Thyroid gland (tissue), 4 donors: ENCODE results near the gene POLR3G. TPM values are rescaled to one million over a fixed set of nuclear protein-coding genes. Genes with fewer than 3 reads are reported as not detected.

Source experiments
- DNase-seq, 2 donors: peaks; one replicate each; pipeline ENCODE4 v3.0.0-alpha.2; 2019
- H3K27ac ChIP-seq, 3 donors: fragments of 200-600 bp; sonication (generic); 1 replicate in 2 of 3; 2 replicates in 1 of 3; pipeline ENCODE4 v1.5.1; 2016 to 2019; ENCODE audit warnings: mild to moderate bottlenecking in 1 of 3, moderate library complexity in 1 of 3
- H3K27me3 ChIP-seq: fragments of 200-600 bp; sonication (generic); one replicate; pipeline ENCODE4 v1.5.1; 2019
- H3K36me3 ChIP-seq, 2 donors: fragments of 200-600 bp; sonication (generic); one replicate each; pipeline ENCODE4 v1.5.1; 2016 to 2019
- H3K4me1 ChIP-seq, 2 donors: fragments of 200-600 bp; sonication (generic); one replicate each; pipeline ENCODE4 v1.5.1; 2017 to 2019
- H3K4me3 ChIP-seq, 3 donors: fragments of 200-600 bp; sonication (generic); replicated peaks in 1 of 3; 1 replicate in 2 of 3; 2 replicates in 1 of 3; pipeline ENCODE4 v1.5.1; 2016; ENCODE audit warnings: mild to moderate bottlenecking in 1 of 3
- H3K9me3 ChIP-seq: fragments of 200-600 bp; sonication (generic); one replicate; pipeline ENCODE4 v1.5.1; 2017
- CTCF ChIP-seq, 6 experiments: fragments of 200-600 bp in 3 of 6; fragments of 450-650 bp in 3 of 6; sonication (generic) in 3 of 6; IDR thresholded peaks; one replicate each; pipeline ENCODE4 v1.5.1; 2016 to 2019; ENCODE audit warnings: antibody characterized with exemption in 6 of 6, mild to moderate bottlenecking in 2 of 6, inconsistent platforms in 1 of 6, moderate library complexity in 1 of 6
- POLR2A ChIP-seq, 2 donors: fragments of 450-650 bp; IDR thresholded peaks; one replicate each; pipeline ENCODE4 v1.6.1; 2017; ENCODE audit warnings: antibody characterized with exemption in 2 of 2, mild to moderate bottlenecking in 2 of 2, moderate library complexity in 1 of 2
- WGBS, 2 donors: methylation state at CpG; one replicate each; pipeline ENCODE4 v1.1.5; 2017; 5-methylcytosine and 5-hydroxymethylcytosine counted together
- intact Hi-C: fragments of 100-400 bp; cut with DNase I; formaldehyde crosslinking; loops from one replicate; pipeline ENCODE4 v1.15.1; 2023
- total RNA-seq, 4 donors: library from RNA; depleted of rRNA; stranded (reverse); fragments of >200 nt; gene quantifications; one replicate each; pipeline ENCODE4 v1.2.3, GENCODE V29; 2016

Gene POLR3G, protein sequence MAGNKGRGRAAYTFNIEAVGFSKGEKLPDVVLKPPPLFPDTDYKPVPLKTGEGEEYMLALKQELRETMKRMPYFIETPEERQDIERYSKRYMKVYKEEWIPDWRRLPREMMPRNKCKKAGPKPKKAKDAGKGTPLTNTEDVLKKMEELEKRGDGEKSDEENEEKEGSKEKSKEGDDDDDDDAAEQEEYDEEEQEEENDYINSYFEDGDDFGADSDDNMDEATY
- total RNA-seq: 1 to 10 TPM; 1.0 to 4.0 (median 1.8) TPM

DNA sequence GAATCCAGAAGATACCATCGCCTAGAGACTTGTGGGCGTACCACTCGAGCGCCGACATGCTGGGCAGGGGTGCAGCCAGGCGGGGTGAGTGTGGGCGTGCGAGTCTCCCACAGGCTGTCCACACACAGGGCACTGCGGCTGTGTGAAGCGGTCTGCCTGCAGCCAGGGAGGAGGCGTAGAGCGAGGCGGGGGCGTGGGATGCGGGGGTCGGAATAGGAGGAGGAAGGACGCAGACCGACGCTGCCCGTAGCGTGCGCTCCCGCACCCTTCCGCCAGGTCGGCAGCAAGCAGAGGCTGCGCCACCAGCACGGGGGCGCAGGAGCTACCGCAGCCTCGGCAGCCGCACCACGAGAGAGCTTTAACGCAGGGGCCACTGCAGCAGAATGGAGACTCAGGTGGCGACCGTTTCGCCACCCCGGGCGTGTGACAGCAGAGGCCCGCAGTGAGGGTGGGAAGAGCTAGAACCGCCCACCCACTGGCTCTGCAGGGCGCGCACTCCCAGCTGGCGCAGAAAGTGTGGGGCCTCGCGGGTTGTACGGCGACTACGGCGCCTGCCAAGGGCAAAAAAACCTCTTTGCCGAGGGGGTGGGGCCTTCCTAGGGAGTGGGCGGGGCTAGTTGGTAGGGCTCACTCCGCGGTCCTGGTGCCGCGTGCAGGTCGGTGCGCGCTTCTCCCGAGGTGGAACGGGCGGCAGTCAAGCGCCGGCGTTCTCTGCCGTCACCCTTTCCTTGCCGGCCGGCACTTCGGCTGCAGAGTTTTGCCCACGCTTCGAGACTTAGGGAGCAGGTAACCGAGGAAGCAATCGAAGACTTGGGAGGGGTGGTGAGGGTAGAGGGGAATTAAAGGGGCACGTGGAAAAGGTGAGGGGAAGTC lies at the start of gene POLR3G, which contains the start of gene MBLAC2:
Gene POLR3G, plus strand, starts transcription at position 630 of the 873 bp plus-strand sequence. CDS start 10,704 bp downstream, outside the sequence.
Gene MBLAC2, minus strand, starts transcription at position 537 of the 873 bp plus-strand sequence. Its CDS starts 479 bp downstream, at position 58.
- Histone ChIP-seq H3K4me3 (peak within 1 kb of the TSS; percentile 62 to 95 (median 91)), H3K9me3 (no peaks in the 10 kb centered on the region), H3K36me3 (no peaks in the 10 kb centered on the region), H3K27ac (peak within 1 kb of the TSS; percentile 43 to 73 (median 53)), H3K27me3 (no peaks in the 10 kb centered on the region), H3K4me1 (peaks cover 15 to 20% of the 10 kb centered on the region in 2 donors)
- intact Hi-C loops: loop anchor here (10.0 kb wide), 1 partner anchor 50 kb away; the partner anchor contains the start of gene LYSMD3
- peak in 4 of 6 experiments; percentile 53 to 65 (median 57) for TF ChIP-seq CTCF (IDR thresholded peaks at IDR 0.05)
- peak in 1 of 2 donors; percentile 87 for TF ChIP-seq POLR2A (IDR thresholded peaks at IDR 0.05)
- peak; percentile 91 to 94 for DNase-seq
- WGBS, 2 donors: 0% methylated on average over 30 to 61 of the region's 73 CpGs

DNA sequence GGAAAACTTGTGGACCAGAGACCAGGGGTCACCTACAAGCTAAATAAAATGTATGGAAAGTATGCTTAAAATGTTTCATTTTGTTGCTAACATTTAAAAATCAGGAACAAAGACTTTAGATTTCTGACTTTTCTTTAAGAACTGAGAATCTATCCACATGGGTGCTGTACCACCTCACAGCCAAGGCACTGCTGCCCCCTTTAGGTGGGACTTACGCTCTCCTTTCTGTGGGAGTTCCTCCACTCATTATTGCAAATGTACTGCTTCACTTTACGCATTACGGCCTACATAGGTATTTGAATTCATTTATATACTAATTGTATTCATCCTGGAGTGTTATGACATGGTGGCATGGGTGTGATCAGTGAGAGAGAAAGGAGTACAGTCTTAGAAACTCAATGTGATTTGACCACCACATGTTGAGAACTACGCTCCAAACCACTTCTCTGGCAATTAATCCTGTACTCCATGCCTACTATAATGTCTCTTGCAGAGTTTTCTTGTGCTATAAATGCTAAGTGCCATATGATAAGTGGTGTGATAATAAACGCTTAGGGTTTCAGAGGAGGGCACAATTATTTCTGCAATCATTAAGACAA lies 40.4 kb upstream of the POLR3G start:
- no peaks in the 10 kb centered on the region for H3K36me3 ChIP-seq
- no peak overlapping the region for H3K4me3 ChIP-seq
- H3K27me3 ChIP-seq: no peaks in the 10 kb centered on the region
- WGBS, 2 donors: 80% methylated on average over 5 of the region's 5 CpGs
- no peak for TF ChIP-seq POLR2A (IDR thresholded peaks at IDR 0.05)
- TF ChIP-seq CTCF (IDR thresholded peaks at IDR 0.05): peak in 3 of 6 experiments; percentile 20 to 45 (median 28)
- peaks cover 6 to 13% of the 10 kb centered on the region in 2 donors for H3K4me1 ChIP-seq
- no peak overlapping the region for H3K27ac ChIP-seq
- no peaks in the 10 kb centered on the region for H3K9me3 ChIP-seq
- DNase-seq: peak; percentile 20 to 23
- intact Hi-C loops: loop anchor here (10.0 kb wide), 2 partner anchors 101 to 351 kb away; no protein-coding TSS in a partner anchor

DNA sequence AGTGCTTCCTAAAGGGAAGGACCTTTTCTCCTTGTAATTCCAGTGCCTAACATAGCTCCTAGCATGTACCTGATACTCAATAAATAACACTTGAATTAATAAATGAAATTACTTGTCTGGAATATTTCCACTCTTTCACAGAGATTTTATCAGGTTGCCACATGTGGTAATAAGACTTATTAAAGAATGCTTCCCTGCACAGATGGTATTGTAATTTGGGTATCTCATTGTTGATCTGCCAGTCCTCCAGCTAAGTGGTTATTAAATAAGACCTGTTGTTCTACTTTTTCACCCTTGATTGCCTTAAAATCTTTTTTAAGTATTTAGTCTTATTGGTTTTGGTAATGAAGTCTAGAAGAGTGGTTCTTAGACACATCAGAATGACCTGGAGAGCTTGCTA lies 37.0 kb upstream of the POLR3G start:
- intact Hi-C loops: loop anchor here (10.0 kb wide), 2 partner anchors 97 to 347 kb away; no protein-coding TSS in a partner anchor
- TF ChIP-seq POLR2A (IDR thresholded peaks at IDR 0.05) (no peak), CTCF (IDR thresholded peaks at IDR 0.05) (no peak)
- H3K9me3 ChIP-seq: no peaks in the 10 kb centered on the region

GRCh38 chr5:90438100-90438499 lies 36.6 kb upstream of the POLR3G start:
- no peak overlapping the region for H3K27ac ChIP-seq
- no peaks in the 10 kb centered on the region for H3K9me3 ChIP-seq
- no peak for DNase-seq
- H3K4me1 ChIP-seq: peaks cover 6 to 17% of the 10 kb centered on the region in 2 donors
- H3K36me3 ChIP-seq: no peaks in the 10 kb centered on the region
- no peak for TF ChIP-seq POLR2A (IDR thresholded peaks at IDR 0.05)
- no peak for TF ChIP-seq CTCF (IDR thresholded peaks at IDR 0.05)
- intact Hi-C loops: loop anchor here (10.0 kb wide), 2 partner anchors 97 to 347 kb away; no protein-coding TSS in a partner anchor
- no peak overlapping the region for H3K4me3 ChIP-seq
- H3K27me3 ChIP-seq: no peaks in the 10 kb centered on the region
- 16 to 18% methylated on average over 1 of the region's 1 CpG for WGBS, 2 donors

More for the DNA sequence above, 37.0 kb upstream of the POLR3G start:
- Histone ChIP-seq H3K4me3 (no peak overlapping the region), H3K36me3 (no peaks in the 10 kb centered on the region), H3K27ac (no peak overlapping the region), H3K4me1 (peaks cover 6 to 17% of the 10 kb centered on the region in 2 donors), H3K27me3 (no peaks in the 10 kb centered on the region)
- DNase-seq: no peak
